ENCODE results near the gene GLRX5.

Gene GLRX5

GRCh38 chr14:95496690-95497259, 38.1 kb upstream of the GLRX5 start:
- H3K9me3 ChIP-seq (ENCODE audit: insufficient read depth, low read length) = no peaks in the 10 kb centered on the region
- H2AFZ ChIP-seq (ENCODE audit: low read depth, low read length, severe bottlenecking) = no peak overlapping the region
- no peaks in the 10 kb centered on the region for H3K9me2 ChIP-seq (replicated peaks; ENCODE audit: insufficient read depth, low read length)
- H3K79me2 ChIP-seq (ENCODE audit: insufficient read depth, low read length) = no peaks in the 10 kb centered on the region
- no peak overlapping the region for H3K4me3 ChIP-seq (ENCODE audit: insufficient read depth, low read length, poor library complexity, severe bottlenecking)
- no peaks in the 10 kb centered on the region for H3F3A ChIP-seq (ENCODE audit: insufficient read depth)
- no peak overlapping the region for H3K9ac ChIP-seq (ENCODE audit: low read length)
- H3K36me3 ChIP-seq (ENCODE audit: low read length) = no peaks in the 10 kb centered on the region
- no peaks in the 10 kb centered on the region for H4K20me1 ChIP-seq (ENCODE audit: low read depth, low read length)
- no peak overlapping the region for H3K4me2 ChIP-seq (ENCODE audit: low read depth, low read length, poor library complexity, severe bottlenecking)
- no peaks in the 10 kb centered on the region for H3K27me3 ChIP-seq (ENCODE audit: low read length)
- no peak overlapping the region for H3K27ac ChIP-seq (ENCODE audit: low read depth, low read length)
- TF ChIP-seq CTCF (IDR thresholded peaks at IDR 0.05; ENCODE audit: insufficient read depth, low read length, poor library complexity, severe bottlenecking) = no peak
- TF ChIP-seq EZH2phosphoT487 (conservative IDR thresholded peaks at IDR 0.05; ENCODE audit: low read length) = no peak

- no peak overlapping the region for H3K4me2 ChIP-seq (ENCODE audit: low read depth, low read length, poor library complexity, severe bottlenecking)
- no peak overlapping the region for H3K9ac ChIP-seq (ENCODE audit: low read length)
- H3F3A ChIP-seq (ENCODE audit: insufficient read depth) = no peaks in the 10 kb centered on the region
- H3K4me3 ChIP-seq (ENCODE audit: insufficient read depth, low read length, poor library complexity, severe bottlenecking) = no peak overlapping the region
- no peak overlapping the region for H2AFZ ChIP-seq (ENCODE audit: low read depth, low read length, severe bottlenecking)
- TF ChIP-seq EZH2phosphoT487 (conservative IDR thresholded peaks at IDR 0.05; ENCODE audit: low read length) (no peak), CTCF (IDR thresholded peaks at IDR 0.05; ENCODE audit: insufficient read depth, low read length, poor library complexity, severe bottlenecking) (no peak)
- H3K27me3 ChIP-seq (ENCODE audit: low read length) = no peaks in the 10 kb centered on the region
- H3K79me2 ChIP-seq (ENCODE audit: insufficient read depth, low read length) = no peaks in the 10 kb centered on the region
- H3K9me3 ChIP-seq (ENCODE audit: insufficient read depth, low read length) = no peaks in the 10 kb centered on the region
- H4K20me1 ChIP-seq (ENCODE audit: low read depth, low read length) = no peaks in the 10 kb centered on the region
- no peaks in the 10 kb centered on the region for H3K9me2 ChIP-seq (replicated peaks; ENCODE audit: insufficient read depth, low read length)
- no peak overlapping the region for H3K27ac ChIP-seq (ENCODE audit: low read depth, low read length)
- no peaks in the 10 kb centered on the region for H3K36me3 ChIP-seq (ENCODE audit: low read length)
These were observed 37.3 kb upstream of the GLRX5 start for GRCh38 chr14:95497561-95498011.

GRCh38 chr14:95498622-95499353, 36.1 kb upstream of the GLRX5 start:
- Histone ChIP-seq H3K27ac (ENCODE audit: low read depth, low read length) (no peak overlapping the region), H4K20me1 (ENCODE audit: low read depth, low read length) (no peaks in the 10 kb centered on the region), H3K79me2 (ENCODE audit: insufficient read depth, low read length) (no peaks in the 10 kb centered on the region), H3K9ac (ENCODE audit: low read length) (no peak overlapping the region), H3K9me3 (ENCODE audit: insufficient read depth, low read length) (no peaks in the 10 kb centered on the region), H3F3A (ENCODE audit: insufficient read depth) (no peaks in the 10 kb centered on the region), H3K36me3 (ENCODE audit: low read length) (no peaks in the 10 kb centered on the region), H3K4me2 (ENCODE audit: low read depth, low read length, poor library complexity, severe bottlenecking) (no peak overlapping the region), H3K27me3 (ENCODE audit: low read length) (no peaks in the 10 kb centered on the region), H2AFZ (ENCODE audit: low read depth, low read length, severe bottlenecking) (no peak overlapping the region), H3K4me3 (ENCODE audit: insufficient read depth, low read length, poor library complexity, severe bottlenecking) (no peak overlapping the region), H3K9me2 (replicated peaks; ENCODE audit: insufficient read depth, low read length) (no peaks in the 10 kb centered on the region)
- no peak for TF ChIP-seq CTCF (IDR thresholded peaks at IDR 0.05; ENCODE audit: insufficient read depth, low read length, poor library complexity, severe bottlenecking)
- TF ChIP-seq EZH2phosphoT487 (conservative IDR thresholded peaks at IDR 0.05; ENCODE audit: low read length) = no peak
